ENCODE results near the gene PRKAG2.

- TF ChIP-seq CTCF (conservative IDR thresholded peaks at IDR 0.05; ENCODE audit: low read depth in 2 of 2) (no peak), EZH2 (IDR thresholded peaks at IDR 0.05; ENCODE audit: low read depth, unreplicated experiment) (no peak), ZNF114 (CRISPR knock-in tag; IDR thresholded peaks at IDR 0.05) (no peak), EZH2phosphoT487 (IDR thresholded peaks at IDR 0.05; ENCODE audit: unreplicated experiment) (no peak), CREB1 (CRISPR knock-in tag; IDR thresholded peaks at IDR 0.05; ENCODE audit: low read depth) (no peak), JUNB (IDR thresholded peaks at IDR 0.05; ENCODE audit: unreplicated experiment) (no peak), POLR2AphosphoS5 (IDR thresholded peaks at IDR 0.05; ENCODE audit: low read depth) (no peak)
Observed at GRCh38 chr7:151914051-151914450, 37.1 kb upstream of the PRKAG2 start.
